GM23338 (cell line): Measurements from ENCODE around the gene WNT10A.

Experiments
- EZH2phosphoT487 ChIP-seq: fragments of 200-600 bp; sonication (generic); IDR thresholded peaks from one replicate; pipeline ENCODE4 v1.8.1; 2018; ENCODE audit warnings: antibody characterized with exemption; ENCODE audit not compliant: unreplicated experiment
- JUNB ChIP-seq: IDR thresholded peaks from one replicate; pipeline ENCODE4 v1.6.1; 2016; ENCODE audit warnings: antibody characterized with exemption; ENCODE audit not compliant: unreplicated experiment
- POLR2AphosphoS5 ChIP-seq: IDR thresholded peaks from 2 replicates; pipeline ENCODE4 v1.6.1; 2016; ENCODE audit warnings: antibody characterized with exemption, low read depth
- TF ChIP-seq, protein P1 (sequence below), 2 experiments: fragments of 200-600 bp in 1 of 2; sonication (generic) in 1 of 2; conservative IDR thresholded peaks; 2 replicates each; pipeline versions ENCODE4 v1.5.1 to v1.6.1; 2016 to 2017; ENCODE audit warnings: antibody characterized with exemption in 2 of 2, low read depth in 2 of 2, mild to moderate bottlenecking in 2 of 2, moderate library complexity in 1 of 2

DNA sequence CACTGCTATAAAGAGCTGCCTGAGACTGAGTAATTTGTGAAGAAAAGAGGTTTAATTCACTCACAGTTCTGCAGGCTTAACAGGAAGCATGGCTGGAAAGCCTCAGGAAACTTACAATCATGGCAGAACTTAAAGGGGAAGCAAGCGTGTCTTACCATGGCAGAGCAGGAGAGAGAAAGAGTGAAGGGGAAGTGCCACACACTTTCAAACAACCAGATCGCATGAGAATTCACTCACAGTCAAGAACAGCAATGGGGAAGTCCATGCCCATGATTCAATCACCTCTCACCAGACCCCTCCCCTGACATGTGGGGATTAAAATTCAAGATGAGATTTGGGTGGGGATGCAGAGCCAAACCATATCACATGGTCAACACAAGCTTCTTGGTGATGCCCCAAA is 44.1 kb downstream of the WNT10A start:
- no peak for TF ChIP-seq POLR2AphosphoS5
- TF ChIP-seq EZH2phosphoT487: no peak
- TF ChIP-seq, protein P1, sequence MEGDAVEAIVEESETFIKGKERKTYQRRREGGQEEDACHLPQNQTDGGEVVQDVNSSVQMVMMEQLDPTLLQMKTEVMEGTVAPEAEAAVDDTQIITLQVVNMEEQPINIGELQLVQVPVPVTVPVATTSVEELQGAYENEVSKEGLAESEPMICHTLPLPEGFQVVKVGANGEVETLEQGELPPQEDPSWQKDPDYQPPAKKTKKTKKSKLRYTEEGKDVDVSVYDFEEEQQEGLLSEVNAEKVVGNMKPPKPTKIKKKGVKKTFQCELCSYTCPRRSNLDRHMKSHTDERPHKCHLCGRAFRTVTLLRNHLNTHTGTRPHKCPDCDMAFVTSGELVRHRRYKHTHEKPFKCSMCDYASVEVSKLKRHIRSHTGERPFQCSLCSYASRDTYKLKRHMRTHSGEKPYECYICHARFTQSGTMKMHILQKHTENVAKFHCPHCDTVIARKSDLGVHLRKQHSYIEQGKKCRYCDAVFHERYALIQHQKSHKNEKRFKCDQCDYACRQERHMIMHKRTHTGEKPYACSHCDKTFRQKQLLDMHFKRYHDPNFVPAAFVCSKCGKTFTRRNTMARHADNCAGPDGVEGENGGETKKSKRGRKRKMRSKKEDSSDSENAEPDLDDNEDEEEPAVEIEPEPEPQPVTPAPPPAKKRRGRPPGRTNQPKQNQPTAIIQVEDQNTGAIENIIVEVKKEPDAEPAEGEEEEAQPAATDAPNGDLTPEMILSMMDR (conservative IDR thresholded peaks at IDR 0.05; ENCODE audit: low read depth in 2 of 2): no peak
- no peak for TF ChIP-seq JUNB
